HG02623 (cell line): ENCODE results near the gene ZNF611.
"Not testable (repeated sequence)": the region's sequence is repeated elsewhere in the genome, so short reads cannot be mapped to it uniquely, and the experiment has no call there.

Experiments
- ATAC-seq: cut with Tn5 transposase; IDR thresholded peaks from one replicate; pipeline ENCODE4 v1.9.1; 2021; ENCODE audit warnings: moderate library complexity; ENCODE audit not compliant: unreplicated experiment

The ZNF611 gene

DNA sequence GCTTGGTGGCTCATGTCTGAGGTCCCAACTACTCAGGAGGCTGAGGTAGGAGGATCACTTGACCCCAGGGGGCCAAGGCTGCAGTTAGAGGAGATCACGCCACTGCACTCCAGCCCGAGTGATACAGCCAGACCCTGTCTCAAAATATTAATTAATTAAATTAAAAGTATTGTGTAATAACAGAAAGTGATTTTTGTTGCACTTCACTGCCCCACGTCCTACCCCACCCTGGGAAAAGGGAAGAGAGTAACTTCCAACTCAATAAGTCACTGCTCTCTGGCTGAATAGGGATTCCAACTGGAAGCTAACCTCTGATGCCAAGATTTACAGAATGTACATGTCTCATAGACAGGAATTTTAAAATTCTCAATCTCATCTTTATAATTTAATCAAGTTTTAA is 47.2 kb downstream of the ZNF611 start:
- ATAC-seq: no peak

- no peak for ATAC-seq
These were observed 49.0 kb downstream of the ZNF611 start for GRCh38 chr19:52685811-52686210.

GRCh38 chr19:52681216-52681615 is 53.6 kb downstream of the ZNF611 start:
- ATAC-seq: not testable (repeated sequence)

GRCh38 chr19:52679598-52679997 is 55.2 kb downstream of the ZNF611 start:
- ATAC-seq: no peak

GRCh38 chr19:52675239-52675638 is 59.6 kb downstream of the ZNF611 start:
- not testable (repeated sequence) for ATAC-seq

GRCh38 chr19:52673014-52673413 is 61.8 kb downstream of the ZNF611 start:
- no peak for ATAC-seq

DNA sequence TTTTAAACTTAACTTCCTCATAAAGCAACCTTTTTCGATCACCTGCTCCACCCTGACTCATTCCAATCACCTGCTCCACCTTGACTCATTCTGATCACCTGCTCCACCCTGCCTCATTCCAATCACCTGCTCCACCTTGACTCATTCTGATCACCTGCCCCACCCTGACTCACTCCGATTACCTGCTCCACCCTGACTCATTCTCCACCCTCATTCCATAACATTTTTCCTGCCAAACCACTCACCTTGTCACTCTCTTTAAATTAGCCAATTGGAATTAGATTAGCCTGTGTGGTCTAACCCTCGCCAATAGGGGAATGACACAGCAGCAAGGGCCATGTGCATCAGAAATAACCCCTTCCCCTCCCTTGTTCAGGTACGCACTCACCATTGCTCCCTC is 64.8 kb downstream of the ZNF611 start:
- no peak for ATAC-seq

DNA sequence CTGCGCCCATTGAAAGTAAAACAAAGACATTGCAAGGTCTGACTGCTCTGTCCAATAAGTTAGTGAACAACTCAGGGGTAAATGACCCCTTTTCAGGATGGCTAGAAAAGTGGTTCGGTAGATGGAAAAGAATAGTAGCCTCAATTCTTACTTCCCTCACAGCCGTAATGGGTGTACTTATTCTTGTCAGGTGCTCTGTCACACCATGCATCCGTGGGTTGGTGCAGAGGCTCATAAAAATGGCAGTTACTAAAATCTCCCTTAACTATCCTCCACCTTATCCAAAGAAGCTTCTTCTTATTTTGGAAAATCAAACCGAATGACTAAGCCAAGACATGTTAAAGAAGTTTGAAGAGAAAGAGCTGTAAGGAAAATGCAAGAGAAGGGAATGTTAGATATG is 65.3 kb downstream of the ZNF611 start:
- no peak for ATAC-seq

GRCh38 chr19:52667972-52668371 is 66.9 kb downstream of the ZNF611 start:
- ATAC-seq: no peak

DNA sequence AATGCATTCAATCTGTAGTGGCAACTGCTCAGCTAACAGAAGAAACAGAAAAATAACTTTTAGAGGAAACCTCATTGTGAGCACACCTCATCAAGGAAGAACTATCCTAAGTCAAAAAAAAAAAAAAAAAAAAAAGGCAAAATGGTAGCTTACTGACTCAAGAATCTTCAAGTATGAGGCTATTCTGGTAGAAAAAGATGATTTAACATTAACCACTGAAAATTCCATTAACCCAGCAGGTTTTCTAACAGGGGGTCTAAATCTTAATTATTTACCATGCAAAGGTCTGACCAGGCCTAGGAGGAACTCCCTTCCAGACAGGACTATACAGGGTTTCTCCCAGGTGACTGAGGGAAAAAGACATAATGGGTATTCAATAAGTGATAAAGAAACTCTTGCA is 68.3 kb downstream of the ZNF611 start:
- ATAC-seq: no peak

DNA sequence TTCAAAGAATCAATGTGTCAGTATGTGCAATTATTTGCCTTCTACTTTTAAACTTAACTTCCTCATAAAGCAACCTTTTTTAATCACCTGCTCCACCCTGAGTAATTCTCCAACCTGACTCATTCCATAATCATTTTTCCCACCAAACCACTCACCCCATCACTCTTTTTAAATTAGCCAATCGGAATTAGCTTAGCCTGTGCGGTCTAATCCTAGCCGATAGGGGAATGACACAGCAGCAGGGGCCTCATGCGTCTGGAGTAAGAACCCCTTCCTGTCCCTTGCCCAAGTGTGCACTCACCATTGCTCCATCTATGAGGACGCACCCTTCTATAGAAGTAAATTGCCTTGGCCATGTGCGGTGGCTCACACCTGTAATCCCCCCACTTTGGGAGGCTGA is 69.3 kb downstream of the ZNF611 start:
- no peak for ATAC-seq

DNA sequence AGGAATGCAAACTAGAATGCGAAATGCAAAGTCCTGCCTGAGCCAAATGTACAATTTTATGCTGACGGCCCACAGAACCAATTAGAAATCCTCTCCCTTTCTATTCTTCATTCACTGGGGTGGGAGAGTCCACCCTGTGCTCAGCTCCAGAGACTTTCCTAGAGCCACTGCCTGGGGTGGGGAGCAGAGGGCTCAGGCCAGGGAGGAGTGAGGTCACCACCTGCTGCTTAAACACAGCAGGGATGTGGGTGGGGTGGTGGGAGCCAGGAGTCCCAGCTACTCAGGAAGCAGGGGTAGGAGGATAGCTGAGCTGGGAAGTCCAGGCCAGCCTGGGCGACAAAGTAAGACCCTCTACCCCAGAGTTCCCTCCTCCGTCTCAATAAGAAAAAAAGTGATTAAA is 69.8 kb downstream of the ZNF611 start:
- ATAC-seq: no peak

DNA sequence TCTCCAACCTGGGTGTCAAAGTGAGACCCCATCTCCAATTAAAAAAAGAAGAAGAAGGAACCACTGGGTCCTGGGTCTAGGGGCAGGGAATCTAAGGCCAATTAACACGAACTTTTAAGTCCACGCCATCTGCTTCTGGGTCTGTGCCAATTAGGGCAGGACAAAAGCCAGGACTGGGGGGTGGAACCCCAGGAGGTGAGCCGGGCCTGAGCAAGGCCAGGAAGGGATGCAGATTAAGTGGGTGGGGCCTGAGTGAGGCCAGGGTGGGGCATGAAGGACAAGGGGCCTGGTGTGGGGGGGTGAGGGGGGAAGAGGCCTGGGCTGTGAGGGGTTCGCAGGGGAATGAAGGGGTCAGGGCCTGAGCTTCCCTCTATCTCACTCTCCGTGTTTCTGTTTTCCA is 70.4 kb downstream of the ZNF611 start:
- ATAC-seq: no peak

GRCh38 chr19:52662631-52663030 is 72.2 kb downstream of the ZNF611 start:
- ATAC-seq: no peak

DNA sequence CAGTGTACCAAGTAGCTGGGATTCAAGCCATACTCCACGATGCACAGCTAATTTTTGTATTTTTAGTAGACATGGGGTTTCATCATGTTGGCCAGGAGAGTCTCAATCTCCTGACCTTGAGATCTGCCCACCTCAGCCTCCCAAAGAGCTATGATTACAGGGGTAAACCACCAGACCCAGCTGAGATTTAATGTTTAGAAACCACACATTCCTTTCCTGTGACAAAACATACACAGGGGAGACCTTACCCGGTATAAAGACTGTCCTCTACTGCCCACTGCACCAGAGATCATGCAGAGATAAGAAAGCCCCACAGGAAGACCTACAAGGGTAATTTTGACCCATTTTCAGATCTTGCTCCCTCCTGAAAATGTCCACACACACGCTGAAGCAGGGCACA is 73.9 kb downstream of the ZNF611 start:
- no peak for ATAC-seq

- ATAC-seq: no peak
These were observed 75.8 kb downstream of the ZNF611 start for GRCh38 chr19:52659013-52659412.

GRCh38 chr19:52658595-52658994 is 76.2 kb downstream of the ZNF611 start:
- ATAC-seq: no peak

GRCh38 chr19:52653161-52653560 is 81.7 kb downstream of the ZNF611 start:
- no peak for ATAC-seq
